ENCODE data around the gene SSC4D.

DNA sequence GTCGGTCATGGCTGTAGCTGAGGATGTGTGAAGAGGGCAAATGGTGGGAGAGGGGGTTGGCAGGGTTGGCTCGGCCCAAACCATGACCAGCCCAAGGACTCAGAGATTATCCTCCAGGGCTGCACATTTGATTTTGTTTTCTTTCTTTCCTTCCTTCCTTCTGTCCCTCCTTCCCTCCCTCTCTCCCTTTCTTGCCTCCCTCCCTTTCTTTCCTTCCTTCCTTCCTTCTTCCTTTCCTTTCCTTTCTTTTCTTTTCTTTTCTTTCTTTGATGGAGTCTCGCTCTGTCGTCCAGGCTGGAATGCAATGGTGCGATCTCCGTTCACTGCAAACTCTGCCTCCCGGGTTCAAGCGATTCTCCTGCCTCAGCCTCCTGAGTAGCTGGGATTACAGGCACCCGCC is 3.8 kb downstream of the SSC4D start:
- no peak for TF ChIP-seq EZH2 (IDR thresholded peaks at IDR 0.05; ENCODE audit: low read depth, low read length, severe bottlenecking)
- TF ChIP-seq, protein P1, sequence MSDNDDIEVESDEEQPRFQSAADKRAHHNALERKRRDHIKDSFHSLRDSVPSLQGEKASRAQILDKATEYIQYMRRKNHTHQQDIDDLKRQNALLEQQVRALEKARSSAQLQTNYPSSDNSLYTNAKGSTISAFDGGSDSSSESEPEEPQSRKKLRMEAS (IDR thresholded peaks at IDR 0.05) = no peak
- TF ChIP-seq SP1 (IDR thresholded peaks at IDR 0.05; ENCODE audit: low read depth, low read length) = no peak
